HG03060 (cell line): ENCODE measurements around the gene KDM4B.
"Not testable (repeated sequence)": the region's sequence is repeated elsewhere in the genome, so short reads cannot be mapped to it uniquely, and the experiment has no call there.

Source experiments
- ATAC-seq: cut with Tn5 transposase; IDR thresholded peaks from one replicate; pipeline ENCODE4 v1.9.1; 2021; ENCODE audit warnings: low read depth, moderate number of reproducible peaks; ENCODE audit not compliant: unreplicated experiment

The KDM4B gene

DNA sequence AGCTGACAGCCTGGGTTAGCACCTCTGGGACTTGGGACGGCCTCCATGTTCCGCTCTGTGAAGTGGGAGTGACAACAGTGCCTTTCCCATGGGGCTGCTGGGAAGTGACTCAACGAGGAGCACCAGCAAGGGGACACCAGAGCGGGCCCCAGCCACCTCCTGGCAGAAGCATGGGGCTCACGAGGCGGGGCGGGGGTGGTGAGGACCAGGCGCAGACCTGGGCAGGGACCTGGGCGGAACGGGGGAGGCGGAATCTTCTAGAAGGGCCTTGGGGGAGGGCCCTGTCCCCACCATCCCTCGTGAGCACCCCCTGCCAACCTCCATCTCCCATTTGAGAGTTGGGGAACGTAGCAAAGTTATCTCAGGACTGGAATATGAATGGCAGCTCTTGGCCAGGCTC lies 37.9 kb downstream of the KDM4B start:
- ATAC-seq = no peak

DNA sequence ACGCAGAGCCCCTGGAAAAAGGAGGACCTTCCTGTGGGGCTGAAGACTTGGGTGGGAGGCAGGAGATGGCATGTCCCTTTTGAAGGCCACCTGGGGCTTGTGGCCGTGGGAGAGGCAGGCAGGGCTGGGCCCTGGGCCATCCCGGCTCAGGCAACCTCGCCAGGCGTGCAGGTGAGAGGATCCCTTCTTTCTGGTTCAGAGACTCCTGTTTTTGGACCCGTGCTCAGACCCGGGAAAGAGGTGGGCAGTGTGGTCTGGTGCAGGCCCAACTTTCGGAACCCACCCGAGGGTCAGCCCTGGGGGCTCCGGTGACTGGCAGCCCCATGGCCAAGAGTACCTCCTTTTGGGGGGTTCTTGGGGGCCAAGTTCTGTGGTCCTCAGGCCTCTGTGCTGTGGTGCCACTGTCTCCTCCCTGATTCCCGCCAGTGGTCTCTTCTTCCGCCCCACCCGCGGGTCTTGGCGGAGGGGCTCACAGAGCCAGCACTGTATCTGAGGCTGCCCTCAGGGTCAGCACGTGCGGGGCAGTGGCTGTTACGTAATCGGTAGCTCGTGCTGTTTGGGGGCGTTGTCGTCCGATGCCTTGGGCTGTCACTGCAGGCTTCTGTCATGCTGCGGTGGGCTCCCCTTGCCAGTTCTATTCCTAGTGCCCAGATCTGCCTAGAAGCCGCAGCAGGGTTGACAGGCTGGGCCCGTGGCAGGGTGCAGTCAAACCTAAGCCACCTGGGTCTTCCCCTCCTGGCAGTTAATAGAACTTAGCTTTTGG lies 42.7 kb downstream of the KDM4B start:
- ATAC-seq = no peak

DNA sequence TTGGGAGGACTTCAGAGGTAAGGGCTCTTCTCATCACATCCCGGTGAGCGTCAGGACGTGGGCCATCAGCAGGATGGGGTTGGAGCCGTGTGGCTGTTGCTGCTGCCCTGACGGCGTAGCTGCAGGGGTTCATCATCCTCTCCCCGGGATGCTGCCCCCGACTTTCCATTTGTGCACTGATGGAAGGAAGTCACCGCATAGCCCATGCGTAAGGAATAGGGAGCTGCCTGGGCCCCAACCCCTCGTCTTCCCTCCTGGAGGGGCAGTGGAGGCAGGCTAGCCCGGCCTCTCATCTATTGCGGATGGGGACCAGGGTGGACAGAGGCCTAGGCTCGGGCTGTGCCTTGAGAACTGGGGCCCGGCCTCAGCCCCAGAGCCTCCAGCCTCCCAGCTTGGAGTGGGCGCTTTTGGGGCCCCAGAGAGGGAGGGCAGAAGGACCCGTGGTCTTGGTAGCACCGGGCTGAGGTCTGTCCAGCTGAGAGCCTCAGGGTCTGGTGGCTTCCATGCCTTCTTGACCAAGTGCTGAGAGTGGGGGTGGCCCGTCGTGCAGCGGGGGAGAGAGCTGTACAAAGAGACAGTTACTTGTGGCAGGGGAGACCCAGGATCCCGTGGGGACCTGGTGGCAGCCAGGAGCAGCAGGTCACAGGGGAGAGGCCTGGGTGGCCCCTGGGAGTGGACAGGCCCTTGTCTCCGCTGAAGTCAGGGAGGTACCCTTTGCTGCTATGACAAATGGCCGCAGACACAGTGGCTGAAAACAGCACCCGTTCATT lies 44.0 kb downstream of the KDM4B start:
- no peak for ATAC-seq

DNA sequence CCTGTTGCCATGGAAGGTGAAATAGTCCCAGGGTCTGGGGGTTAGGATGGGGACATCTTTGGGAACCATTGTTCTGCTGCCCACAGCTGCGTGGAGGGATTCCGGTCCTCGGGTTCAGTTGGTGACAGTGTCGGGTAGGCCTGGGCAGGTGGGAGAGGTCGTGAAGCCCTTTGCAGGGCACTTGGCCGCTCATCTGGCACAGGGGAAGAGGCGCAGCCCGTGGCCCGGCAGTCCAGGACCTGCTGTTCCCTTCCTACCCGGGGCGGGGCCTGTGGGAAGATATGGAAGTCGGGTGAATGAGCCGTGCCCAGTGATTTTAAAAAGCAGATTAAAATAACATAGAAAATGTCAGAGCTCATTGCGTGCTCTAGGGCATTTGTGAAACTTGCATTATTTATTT lies 44.8 kb downstream of the KDM4B start:
- ATAC-seq = no peak

DNA sequence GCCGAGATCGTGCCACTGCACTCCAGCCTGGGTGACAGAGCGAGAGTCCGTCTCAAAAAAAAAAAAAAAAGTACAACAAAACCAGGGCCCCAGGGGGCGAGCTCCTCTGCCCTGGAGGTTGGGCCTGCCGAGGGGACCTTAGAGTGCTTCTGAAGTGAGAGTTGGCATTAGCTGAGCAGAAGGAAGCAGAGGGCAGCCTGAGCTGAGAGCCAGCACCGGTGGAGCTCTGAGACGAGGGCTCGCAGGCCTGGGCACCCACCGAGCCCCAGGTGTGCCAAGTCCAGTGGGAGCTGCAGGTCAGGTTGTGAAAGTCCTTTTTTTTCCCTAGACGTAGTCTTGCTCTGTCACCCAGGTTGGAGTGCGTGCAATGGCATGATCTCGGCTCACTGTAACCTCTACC lies 46.0 kb downstream of the KDM4B start:
- ATAC-seq = no peak

DNA sequence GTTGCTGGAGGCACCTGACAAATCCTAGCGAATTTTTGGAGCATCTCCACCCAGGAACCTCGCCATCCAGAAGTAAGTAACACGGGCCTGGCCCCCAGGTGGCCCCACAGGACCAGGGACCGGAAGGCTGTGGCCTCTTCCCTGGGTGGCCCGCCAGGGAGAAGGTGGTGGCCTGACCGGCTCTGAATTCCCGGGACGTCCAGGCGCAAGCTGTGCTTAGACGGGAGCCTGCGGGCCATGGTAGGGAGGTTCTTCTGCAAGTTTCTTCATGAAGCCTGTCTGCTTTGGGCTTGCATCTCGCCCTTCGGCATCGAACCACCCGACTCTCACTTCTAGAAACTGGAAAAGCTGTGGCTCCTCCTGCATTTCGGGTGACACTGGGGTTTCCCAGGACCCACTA lies 47.4 kb downstream of the KDM4B start:
- ATAC-seq = no peak

DNA sequence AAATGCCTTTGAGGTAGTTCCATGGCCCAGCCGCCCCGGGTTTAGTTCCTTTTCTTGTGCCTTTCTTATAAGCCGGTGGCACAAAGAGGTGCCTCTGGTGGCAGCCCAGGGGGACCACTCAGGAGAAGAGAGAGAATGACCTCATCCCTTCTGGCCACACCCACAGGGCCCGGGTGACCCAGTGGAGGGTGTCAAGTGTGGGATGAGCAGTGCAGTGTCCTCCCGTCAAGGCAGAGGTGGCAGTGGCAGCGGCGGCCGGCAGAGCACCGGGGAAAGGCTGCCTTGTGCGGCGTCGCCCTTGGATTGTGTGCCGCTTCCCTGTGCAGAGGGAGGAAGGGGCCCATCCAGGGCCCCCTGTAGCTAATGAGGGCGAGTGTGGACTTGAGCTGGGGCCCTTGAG lies 47.9 kb downstream of the KDM4B start:
- ATAC-seq = no peak

DNA sequence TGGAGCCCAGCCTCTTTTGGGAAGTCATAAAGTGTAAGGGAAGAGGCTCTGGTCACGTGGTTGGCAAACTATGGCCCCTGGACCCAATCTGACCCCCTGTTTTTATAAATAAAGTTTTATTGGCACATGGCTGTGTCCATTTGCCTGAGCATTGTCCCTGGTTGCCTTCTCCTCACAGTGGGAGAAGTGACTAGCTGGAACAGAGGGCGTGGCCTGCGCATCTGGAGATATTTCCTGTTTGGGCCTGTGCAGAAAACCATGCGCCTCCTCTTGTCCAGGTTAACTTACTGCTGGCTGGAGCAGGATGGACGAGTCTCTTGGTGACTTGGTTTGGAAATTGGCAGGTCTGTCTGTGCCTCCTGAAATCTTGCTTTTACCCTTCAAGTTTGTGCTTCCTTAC lies 48.3 kb downstream of the KDM4B start:
- ATAC-seq = no peak

DNA sequence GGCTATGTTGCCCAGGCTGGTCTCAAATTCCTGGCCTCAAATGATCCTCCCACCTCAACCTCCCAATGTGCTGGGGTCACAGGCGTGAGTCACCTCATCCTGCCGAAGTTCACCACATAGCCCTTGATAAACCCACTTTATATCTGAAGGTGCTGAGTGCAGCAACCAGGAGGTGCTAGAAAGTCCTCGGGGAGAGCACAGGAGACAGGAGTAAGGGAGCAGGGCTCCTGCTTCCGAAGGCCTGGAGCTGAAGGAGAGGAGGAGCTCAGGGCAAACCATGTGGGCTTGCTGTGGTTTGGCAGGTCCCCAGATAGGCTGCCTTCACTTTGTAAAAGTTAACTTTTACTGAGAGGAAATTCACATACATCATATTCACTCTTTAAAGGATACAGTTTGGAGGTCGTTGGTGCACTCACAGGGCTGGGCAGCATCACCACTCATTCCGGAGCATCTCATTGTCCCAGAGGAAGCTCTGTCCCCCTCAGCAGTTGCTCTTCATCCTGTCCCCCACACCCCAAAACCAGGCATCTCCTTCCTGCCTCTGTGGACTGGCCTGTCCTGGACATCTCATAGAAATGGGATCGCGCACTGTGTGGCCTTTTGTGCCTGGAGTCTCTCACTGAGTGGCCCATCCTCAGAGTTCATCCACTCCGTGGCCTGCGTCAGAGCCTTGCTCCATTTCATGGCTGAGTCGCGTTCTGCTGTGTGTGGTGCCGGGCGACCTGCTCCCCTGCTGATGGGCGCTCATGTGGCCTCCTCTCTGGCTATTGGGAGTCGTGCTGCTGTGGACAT lies 49.5 kb downstream of the KDM4B start:
- ATAC-seq = no peak

DNA sequence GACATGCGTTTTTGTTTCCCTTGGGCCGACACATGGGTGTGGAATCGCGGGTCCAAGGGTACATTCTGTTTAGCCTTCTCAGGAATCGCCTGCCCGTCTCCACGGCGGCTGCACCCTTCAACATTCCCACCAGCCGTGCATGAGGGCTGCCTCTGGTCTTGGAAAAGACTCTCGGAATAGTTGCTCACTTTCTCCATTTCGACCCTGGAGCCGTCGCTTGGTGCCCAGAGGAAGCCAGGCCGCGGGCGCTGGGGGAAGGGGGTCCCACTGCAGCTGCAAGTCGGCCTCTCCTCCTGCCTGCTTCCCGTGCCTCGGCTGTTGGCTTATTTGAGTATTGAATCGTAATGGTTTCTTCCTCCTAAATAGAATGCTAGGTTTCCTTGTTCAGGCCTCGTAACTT lies 51.5 kb downstream of the KDM4B start:
- ATAC-seq = no peak

DNA sequence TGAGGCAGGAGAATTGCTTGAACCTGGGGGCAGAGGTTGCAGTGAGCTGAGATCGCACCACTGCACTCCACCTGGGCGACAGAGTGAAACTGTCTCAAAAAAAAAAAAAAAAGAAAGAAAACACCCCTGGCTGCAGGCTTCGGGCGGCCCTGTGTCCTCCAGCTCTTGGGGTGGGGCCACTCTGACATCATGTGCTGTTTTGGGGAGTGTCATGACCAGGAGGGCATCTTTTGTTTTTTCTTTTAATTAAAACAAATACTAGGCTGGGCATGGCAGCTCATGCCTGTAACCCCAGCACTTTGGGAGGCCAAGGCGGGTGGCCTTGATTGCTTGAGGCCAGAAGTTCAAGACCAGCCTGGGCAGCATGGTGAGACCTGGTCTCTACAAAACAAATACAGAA lies 52.1 kb downstream of the KDM4B start:
- ATAC-seq = no peak

DNA sequence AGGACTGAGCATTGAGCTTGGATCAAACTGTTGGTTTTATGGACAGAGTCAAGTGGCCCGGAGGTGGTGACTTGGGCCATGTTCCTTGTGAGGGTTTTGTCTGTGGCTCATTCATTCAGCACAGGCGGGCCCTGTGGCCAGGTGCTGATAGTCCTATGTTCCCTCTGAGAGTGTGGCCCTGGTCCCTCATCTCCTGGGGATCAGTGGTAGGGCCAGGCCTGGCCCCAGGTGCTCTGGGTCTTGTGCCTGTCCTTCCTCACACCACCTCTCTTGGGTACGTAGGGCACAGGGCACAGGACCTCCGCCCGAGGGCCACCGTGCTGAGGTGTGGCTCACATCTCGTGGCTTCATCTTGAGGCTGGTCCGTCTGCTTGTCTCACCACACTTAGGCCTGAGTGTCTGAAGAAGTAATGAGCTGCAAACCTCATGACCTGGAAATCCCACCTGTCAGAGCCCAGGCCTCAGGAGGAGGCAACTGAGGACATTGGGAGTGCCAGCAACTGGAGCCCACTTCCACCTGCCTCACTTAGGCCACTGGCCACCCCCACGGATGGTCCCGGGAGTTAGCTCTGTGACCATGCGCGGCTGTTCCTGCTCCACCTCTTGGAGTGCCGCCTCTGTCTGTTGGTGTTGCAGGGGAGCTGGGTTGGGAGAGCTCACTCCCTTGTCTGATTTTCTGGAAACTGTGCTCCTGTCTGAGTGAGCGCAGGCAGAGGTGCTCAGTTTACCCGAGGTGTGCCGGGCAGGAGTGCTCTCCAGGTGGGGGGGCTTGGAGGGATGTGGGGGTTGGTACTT lies 53.4 kb downstream of the KDM4B start:
- ATAC-seq = no peak

DNA sequence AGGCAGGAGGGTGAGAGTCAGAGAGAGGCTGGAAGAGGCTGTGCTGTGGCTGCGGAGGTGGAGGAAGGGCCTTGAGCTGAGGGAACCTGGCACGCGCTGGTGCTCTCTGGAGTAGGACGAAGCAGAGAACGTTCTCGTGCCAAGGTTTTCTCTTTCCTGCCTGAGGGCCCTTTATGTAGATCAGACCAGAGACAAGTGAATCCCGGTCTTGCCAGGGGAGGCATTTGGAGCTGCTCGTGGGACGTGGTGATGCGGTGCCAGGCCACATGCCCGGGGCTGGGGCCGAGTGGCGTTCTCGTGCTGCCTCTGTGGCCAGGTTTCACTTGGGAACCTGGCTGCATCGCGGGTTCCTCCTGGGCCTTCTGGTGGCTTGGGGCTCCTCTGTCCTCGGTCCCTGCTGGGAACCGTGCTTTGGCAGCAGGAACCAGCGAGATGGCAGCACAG lies 54.2 kb downstream of the KDM4B start:
- ATAC-seq = no peak

DNA sequence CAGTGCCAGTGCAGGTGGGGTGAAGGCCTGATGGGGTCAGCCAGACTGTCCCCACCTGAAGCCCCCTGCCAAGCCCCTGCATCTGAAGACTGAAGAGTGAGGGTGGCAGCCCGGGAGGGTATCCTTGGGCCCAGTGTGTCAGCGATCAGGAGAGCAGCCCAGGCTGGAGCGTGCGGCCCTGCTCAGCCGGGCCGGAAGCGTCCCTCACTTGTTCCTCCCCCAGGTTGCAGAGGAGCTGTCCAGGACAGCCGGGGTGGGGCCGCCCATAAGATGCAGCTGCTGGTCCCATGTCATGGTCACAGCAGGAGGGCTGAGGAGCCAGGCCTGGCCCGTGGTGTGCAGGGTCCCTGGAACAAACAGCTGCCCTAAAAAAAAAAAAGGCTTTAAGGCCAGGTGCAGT lies 55.4 kb downstream of the KDM4B start:
- no peak for ATAC-seq

DNA sequence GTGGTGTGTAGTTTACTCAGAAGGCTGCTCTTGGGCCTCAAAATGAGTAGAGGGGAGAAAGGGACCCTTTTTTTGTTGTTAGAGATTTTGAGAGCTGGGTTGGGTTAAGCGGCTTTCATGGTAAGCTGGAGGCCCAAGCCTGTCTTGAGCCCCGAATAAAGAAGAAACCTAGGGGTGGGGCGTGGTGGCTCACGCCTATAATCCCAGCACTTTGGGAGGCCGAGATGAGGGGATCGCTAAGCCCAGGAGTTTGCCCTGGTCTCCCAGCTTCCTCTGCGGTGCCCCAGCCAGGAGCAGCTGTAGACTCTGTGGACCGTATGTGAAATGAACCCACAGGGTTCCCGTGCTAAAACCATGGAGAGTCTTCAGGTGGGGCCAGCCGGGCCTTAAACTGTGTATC lies 56.1 kb downstream of the KDM4B start:
- ATAC-seq = no peak

DNA sequence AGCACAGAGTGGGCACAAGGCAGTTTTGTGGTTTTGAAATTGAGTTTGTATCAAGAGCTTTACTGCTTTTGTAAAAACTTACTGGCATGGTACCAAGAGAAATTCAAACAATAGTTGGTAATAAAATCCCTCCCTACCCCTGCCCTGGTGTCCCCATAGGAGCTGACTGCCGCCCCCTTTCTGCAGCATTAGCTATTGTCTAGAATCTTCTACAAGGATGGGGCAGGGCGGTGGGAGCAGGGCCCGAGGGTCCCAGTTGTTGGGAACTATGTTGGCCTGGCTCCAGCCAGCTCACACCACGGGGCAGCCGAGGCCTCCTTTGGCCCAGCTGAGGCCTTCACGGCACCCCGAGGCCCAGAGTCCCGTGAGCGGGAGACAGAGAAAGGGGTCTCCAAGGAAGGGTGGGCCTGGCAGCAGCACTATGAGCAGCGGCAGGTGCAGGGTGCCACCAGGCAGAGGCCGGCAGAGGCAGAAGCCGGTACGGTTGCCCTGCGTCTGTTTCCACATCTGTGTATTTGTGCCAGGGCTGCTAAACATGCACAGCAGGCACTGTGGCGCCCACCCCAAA lies 57.9 kb downstream of the KDM4B start:
- no peak for ATAC-seq

DNA sequence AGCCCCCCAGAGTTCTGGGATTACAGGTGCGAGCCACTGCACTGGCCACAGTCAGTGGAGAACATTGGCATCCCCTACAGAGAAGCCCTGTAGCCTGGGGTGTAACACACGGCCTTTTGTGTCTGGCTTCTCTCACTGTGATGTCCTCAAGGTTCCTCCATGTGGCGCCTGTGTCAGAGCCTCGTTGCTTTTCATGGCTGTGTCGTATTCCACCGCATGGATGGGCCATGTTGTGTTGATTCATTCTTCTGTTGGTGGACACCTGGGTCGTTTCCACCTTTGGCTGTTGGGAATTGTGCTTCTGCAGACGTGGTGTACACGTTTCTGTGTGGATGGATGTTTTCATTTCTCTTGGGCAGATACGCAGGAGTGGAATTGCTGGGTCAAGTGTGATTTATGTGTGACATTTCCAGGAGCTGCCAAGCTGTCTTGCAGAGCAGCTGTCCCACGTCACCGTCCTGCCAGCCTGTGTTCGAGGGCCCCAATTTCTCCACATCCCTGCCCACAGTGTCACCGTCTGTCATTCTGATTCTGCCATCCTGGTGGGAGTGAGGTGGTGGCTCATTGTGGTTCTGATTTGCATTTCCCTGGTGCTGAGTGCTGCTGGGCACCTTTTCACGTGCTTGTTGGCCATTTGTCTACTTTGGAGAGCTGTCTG lies 59.4 kb downstream of the KDM4B start:
- ATAC-seq = no peak

DNA sequence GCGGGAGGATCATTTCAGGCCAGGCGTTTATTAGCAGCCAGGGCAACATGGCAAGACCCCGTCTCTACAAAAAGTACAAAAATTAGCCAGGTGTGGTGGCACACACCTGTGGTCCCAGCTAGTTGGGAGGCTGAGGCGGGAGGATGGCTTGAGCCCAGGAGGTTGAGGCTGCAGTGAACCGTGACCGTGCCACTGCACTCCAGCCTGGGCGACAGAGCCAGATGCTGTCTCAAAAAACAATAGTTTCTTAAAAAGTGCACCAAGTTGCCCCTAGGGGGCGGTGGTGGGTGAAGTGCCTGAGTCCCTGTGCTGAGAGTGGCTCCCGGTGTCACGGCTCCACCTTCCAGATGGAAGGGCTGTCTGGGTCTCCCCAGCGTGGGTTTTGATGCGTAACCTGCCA lies 60.7 kb downstream of the KDM4B start:
- not testable (repeated sequence) for ATAC-seq

DNA sequence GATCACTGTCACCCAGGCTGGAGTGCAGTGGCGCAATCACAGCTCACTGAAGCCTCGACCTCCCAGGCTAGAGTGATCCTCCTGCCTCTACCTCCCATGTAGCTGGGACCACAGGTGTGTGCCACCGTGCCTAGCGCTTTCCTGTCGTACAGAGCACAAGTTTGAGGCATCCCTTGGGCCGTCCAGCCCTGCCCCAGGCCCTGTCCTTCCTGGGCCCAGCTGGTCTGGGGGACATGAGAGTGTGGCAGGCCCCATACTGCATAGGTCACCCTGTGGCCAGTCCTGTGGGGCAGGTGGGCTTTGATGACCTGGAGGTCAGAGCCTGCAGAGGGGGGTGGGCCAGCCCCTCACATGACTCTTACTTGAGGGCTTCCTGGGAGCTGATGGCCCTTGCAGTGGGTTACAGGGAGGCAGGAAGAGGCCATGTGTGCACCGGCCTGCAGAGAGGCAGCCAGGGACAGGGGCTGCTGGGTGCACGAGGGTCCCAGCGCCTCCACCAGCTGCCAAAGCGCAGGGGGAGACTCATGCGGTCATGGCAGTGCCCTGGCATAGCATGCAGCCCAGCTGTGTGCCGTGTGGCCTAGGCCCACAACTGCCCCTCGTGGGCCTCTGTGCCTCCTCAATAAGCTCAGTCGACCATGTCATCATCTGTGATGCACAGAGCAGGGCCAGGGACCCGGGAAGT lies 61.4 kb downstream of the KDM4B start:
- ATAC-seq = no peak
